Measurements from ENCODE around the gene MXD4.

Gene MXD4

DNA sequence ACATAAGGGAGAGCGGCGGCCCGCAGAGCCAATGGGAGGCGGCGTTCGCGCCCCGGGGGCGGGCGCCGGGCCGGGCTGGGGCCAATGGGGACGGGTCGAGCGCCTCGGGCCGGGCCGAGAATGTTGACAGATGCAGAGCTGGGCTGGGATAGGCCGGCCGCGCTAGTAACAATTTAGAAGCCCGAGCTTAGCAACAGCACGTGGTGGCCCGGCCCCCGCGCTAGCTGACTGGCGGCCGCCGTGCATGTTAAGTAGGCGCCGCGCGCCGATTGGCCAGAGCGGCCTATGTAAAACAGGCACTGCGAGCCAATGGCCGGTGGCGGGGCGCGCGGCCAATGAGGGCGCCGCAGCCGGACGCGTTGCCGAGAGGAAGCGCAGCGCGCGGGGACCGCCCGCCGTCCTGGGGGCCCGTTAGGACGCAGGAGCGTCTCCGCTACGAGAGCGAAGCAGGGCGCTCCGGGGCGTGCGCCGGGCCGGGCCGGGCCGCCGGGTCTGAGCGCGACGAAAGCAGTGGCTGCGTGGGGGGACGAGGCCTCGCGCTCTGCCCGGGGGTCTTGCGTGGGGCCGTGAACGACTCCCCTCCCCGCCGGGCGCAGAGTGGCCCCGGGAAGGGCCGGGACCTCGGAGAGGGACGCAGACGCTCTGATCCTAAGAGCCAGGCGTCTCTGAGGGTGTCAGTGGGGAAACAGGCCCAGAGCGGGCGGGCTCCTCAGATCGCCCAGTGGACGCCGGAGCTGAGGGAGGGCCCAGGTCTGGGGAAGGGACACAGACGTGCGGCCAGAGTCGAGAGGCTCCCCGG lies 435 bp upstream of the MXD4 start:
- Histone ChIP-seq H3K4me3 (ENCODE audit: low read length) (peak overlapping the region; percentile 73), H3K36me3 (ENCODE audit: control insufficient read depth, insufficient read depth, low read length) (no peaks in the 10 kb centered on the region), H3K4me1 (ENCODE audit: control insufficient read depth, insufficient read depth, low read length) (peaks cover 38% of the 10 kb centered on the region), H3K27ac (ENCODE audit: low read depth, low read length) (peak overlapping the region; percentile 96), H3K9ac (ENCODE audit: low read length) (peak overlapping the region; percentile 67), H3K27me3 (ENCODE audit: control insufficient read depth, insufficient read depth, low read length) (no peaks in the 10 kb centered on the region)

DNA sequence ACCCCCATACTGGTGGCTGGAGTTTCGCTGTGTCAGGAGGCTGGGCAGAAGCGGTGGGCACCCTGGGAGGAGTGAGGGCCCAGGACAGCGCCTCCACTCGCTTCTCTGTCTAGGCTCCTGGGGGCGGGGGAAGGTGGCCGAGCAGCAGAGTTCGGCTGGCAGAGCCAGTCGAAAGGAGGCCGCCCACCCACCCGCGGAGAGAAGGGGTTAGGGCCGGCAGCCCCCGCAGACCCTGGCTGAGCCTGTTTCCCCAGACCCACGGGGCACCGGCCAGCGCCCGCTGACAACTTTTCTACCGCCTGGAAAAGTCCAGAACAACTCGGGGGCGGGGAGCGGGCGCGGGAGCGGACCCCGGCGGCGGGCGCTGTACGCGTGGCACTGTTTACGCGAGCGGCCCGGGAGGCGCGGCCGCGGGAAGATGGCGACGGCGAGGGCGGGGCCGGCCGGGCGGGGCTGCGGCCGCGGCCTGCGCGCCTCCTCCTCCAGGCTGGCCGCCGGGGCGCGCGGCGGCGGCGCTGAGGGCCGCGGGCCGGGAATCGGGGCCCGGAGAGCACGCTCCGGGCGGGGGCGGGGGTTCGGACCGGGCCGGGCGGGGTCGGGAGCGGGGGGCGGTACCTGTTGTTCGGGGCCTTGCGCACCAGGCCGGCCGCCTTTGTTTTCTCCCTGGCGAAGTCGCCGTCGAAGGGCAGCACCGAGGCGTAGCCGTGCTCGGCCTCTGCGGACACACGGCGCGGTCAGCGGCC lies 628 bp downstream of the MXD4 start:
- Histone ChIP-seq H3K36me3 (ENCODE audit: control insufficient read depth, insufficient read depth, low read length) (no peaks in the 10 kb centered on the region), H3K9ac (ENCODE audit: low read length) (peak overlapping the region; percentile 75), H3K27me3 (ENCODE audit: control insufficient read depth, insufficient read depth, low read length) (no peaks in the 10 kb centered on the region), H3K4me3 (ENCODE audit: low read length) (peak overlapping the region; percentile 85), H3K4me1 (ENCODE audit: control insufficient read depth, insufficient read depth, low read length) (peaks cover 41% of the 10 kb centered on the region), H3K27ac (ENCODE audit: low read depth, low read length) (peak overlapping the region; percentile 87)

GRCh38 chr4:2260344-2261109 lies 1.4 kb downstream of the MXD4 start:
- H3K36me3 ChIP-seq (ENCODE audit: control insufficient read depth, insufficient read depth, low read length): no peaks in the 10 kb centered on the region
- peak overlapping the region; percentile 76 for H3K27ac ChIP-seq (ENCODE audit: low read depth, low read length)
- peak overlapping the region; percentile 75 for H3K9ac ChIP-seq (ENCODE audit: low read length)
- H3K4me1 ChIP-seq (ENCODE audit: control insufficient read depth, insufficient read depth, low read length): peaks cover 40% of the 10 kb centered on the region
- H3K4me3 ChIP-seq (ENCODE audit: low read length): peak overlapping the region; percentile 83
- H3K27me3 ChIP-seq (ENCODE audit: control insufficient read depth, insufficient read depth, low read length): no peaks in the 10 kb centered on the region

DNA sequence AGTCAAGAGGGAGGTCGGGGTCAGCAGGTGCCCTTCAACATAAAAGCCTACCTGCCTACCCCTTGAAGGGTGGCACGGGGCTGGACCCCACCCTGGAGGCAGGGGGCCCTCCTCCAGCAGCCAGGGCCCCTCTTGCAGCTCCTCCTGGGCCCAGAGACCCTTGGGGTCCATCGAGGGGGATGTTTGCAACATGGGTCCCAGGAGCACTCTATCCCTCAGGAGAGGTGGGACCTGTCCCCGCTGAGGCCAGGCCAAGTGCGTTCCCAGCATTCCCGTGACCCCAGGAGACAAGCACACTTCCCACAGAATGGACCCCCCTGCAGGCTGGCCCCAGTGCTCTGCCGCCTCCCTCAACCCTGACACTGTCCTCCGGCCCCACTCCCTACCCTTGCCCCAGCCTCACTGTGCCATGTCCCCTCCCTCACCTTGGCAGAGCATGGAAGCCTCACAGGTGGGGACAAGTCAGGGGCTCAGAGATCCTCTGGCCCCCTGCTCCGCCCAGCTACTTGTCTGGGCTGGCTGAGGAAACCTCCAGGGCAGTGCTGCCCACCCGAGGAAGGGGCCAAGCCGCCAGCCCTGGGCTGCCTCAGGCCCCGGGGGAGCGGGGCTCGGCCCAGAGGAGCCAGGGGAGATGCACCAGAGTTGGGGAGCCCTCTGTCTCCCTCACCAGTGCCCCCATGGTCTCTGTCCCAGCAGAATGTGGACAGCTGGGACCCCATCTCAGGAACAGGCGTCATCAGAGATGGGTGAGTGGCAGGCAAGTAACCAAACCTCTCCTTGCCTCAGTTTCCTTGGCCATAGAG lies 2.2 kb downstream of the MXD4 start:
- no peaks in the 10 kb centered on the region for H3K27me3 ChIP-seq (ENCODE audit: control insufficient read depth, insufficient read depth, low read length)
- peaks cover 39% of the 10 kb centered on the region for H3K4me1 ChIP-seq (ENCODE audit: control insufficient read depth, insufficient read depth, low read length)
- no peak overlapping the region for H3K9ac ChIP-seq (ENCODE audit: low read length)
- H3K36me3 ChIP-seq (ENCODE audit: control insufficient read depth, insufficient read depth, low read length): peaks cover 3% of the 10 kb centered on the region
- peak overlapping the region; percentile 83 for H3K4me3 ChIP-seq (ENCODE audit: low read length)
- no peak overlapping the region for H3K27ac ChIP-seq (ENCODE audit: low read depth, low read length)

DNA sequence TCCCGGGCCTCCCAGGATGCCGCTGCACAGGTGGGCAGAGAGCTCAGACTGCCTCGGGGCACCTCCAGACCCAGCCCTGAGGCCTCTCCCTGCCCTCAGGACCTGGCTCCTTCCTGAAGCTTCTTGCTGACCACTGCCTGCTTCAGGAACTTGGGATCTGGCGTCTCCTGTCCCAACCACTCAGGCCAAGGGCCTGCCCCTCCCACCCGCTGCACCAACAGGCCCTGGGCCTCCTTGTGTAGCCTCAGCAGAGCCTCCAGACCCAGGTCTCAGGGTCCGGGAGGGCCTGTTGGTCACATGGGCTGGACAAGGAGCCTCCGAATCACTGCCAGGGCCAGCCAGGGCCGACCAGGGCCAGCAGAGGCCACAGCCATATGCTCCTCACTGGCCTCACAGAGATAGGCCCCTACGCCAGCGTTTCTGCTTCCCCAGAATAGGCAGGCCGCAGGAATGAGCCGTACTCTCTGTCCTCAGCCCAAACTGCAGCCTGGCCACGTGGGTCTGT lies 2.8 kb downstream of the MXD4 start:
- no peak overlapping the region for H3K9ac ChIP-seq (ENCODE audit: low read length)
- H3K4me3 ChIP-seq (ENCODE audit: low read length): no peak overlapping the region
- peaks cover 4% of the 10 kb centered on the region for H3K36me3 ChIP-seq (ENCODE audit: control insufficient read depth, insufficient read depth, low read length)
- H3K4me1 ChIP-seq (ENCODE audit: control insufficient read depth, insufficient read depth, low read length): peaks cover 39% of the 10 kb centered on the region
- no peaks in the 10 kb centered on the region for H3K27me3 ChIP-seq (ENCODE audit: control insufficient read depth, insufficient read depth, low read length)
- peak overlapping the region; percentile 15 for H3K27ac ChIP-seq (ENCODE audit: low read depth, low read length)

DNA sequence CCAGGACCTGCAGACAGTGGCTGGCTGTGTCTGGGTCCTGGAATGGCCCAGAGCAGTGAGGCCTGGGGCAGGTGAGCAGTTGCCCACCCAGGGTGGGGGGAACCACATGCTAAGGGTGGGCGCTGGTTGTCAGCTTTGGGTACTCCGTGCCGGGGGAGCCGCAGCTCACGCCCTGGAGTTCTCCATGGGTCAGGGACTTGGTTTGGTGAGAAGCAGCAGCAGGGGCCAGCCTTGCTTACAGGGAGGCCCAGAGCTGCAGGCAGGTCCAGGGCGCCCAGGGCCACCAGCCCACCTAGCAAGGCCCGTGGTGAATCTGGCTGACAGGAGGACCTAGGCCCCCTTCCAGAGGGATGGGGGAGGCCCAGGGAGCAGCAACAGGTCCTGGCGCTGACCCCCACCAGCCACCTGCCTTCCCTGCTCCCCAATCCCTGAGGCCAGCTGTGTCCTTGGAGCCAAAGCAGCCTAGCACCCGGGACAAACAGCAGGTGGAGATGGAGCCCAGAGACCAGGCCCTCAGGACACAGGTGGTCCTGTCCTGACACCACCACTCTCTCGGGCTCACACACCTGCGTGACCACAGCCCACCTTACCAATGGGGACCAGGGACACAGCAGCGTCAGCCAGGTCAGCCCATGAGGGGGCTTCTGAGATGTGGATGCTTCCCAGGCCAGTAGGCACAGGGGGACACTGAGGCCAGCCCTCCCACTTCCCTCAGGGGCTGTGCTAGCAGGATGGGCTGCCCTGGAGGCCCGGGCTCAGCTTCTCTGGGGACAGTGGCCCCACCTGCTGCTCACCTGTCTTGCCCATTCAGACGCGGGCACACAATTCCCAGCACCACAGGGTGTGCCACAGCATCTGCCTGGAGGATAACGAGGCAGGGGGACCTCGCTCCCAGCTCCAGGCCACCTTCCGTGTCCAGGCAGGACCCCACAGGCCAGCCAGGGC lies 3.5 kb downstream of the MXD4 start:
- no peak overlapping the region for H3K9ac ChIP-seq (ENCODE audit: low read length)
- peak overlapping the region; percentile 3 for H3K4me3 ChIP-seq (ENCODE audit: low read length)
- peaks cover 36% of the 10 kb centered on the region for H3K4me1 ChIP-seq (ENCODE audit: control insufficient read depth, insufficient read depth, low read length)
- peak overlapping the region; percentile 33 for H3K27ac ChIP-seq (ENCODE audit: low read depth, low read length)
- peaks cover 10% of the 10 kb centered on the region for H3K36me3 ChIP-seq (ENCODE audit: control insufficient read depth, insufficient read depth, low read length)
- no peaks in the 10 kb centered on the region for H3K27me3 ChIP-seq (ENCODE audit: control insufficient read depth, insufficient read depth, low read length)

GRCh38 chr4:2257361-2258081 lies 4.4 kb downstream of the MXD4 start:
- Histone ChIP-seq H3K9ac (ENCODE audit: low read length) (no peak overlapping the region), H3K27me3 (ENCODE audit: control insufficient read depth, insufficient read depth, low read length) (no peaks in the 10 kb centered on the region), H3K4me3 (ENCODE audit: low read length) (no peak overlapping the region), H3K4me1 (ENCODE audit: control insufficient read depth, insufficient read depth, low read length) (peaks cover 34% of the 10 kb centered on the region), H3K36me3 (ENCODE audit: control insufficient read depth, insufficient read depth, low read length) (peaks cover 17% of the 10 kb centered on the region), H3K27ac (ENCODE audit: low read depth, low read length) (peak overlapping the region; percentile 81)

GRCh38 chr4:2256781-2257191 lies 5.1 kb downstream of the MXD4 start:
- peaks cover 22% of the 10 kb centered on the region for H3K36me3 ChIP-seq (ENCODE audit: control insufficient read depth, insufficient read depth, low read length)
- no peak overlapping the region for H3K9ac ChIP-seq (ENCODE audit: low read length)
- H3K4me3 ChIP-seq (ENCODE audit: low read length): peak overlapping the region; percentile 23
- H3K27ac ChIP-seq (ENCODE audit: low read depth, low read length): peak overlapping the region; percentile 81
- H3K4me1 ChIP-seq (ENCODE audit: control insufficient read depth, insufficient read depth, low read length): peaks cover 34% of the 10 kb centered on the region
- no peaks in the 10 kb centered on the region for H3K27me3 ChIP-seq (ENCODE audit: control insufficient read depth, insufficient read depth, low read length)

GRCh38 chr4:2256156-2256731 lies 5.7 kb downstream of the MXD4 start:
- Histone ChIP-seq H3K9ac (ENCODE audit: low read length) (no peak overlapping the region), H3K27ac (ENCODE audit: low read depth, low read length) (peak overlapping the region; percentile 81), H3K36me3 (ENCODE audit: control insufficient read depth, insufficient read depth, low read length) (peaks cover 23% of the 10 kb centered on the region), H3K27me3 (ENCODE audit: control insufficient read depth, insufficient read depth, low read length) (no peaks in the 10 kb centered on the region), H3K4me1 (ENCODE audit: control insufficient read depth, insufficient read depth, low read length) (peaks cover 34% of the 10 kb centered on the region), H3K4me3 (ENCODE audit: low read length) (peak overlapping the region; percentile 23)

- Histone ChIP-seq H3K4me3 (ENCODE audit: low read length) (peak overlapping the region; percentile 23), H3K4me1 (ENCODE audit: control insufficient read depth, insufficient read depth, low read length) (peaks cover 34% of the 10 kb centered on the region), H3K36me3 (ENCODE audit: control insufficient read depth, insufficient read depth, low read length) (peaks cover 27% of the 10 kb centered on the region), H3K27ac (ENCODE audit: low read depth, low read length) (peak overlapping the region; percentile 81), H3K27me3 (ENCODE audit: control insufficient read depth, insufficient read depth, low read length) (no peaks in the 10 kb centered on the region), H3K9ac (ENCODE audit: low read length) (no peak overlapping the region)
Measured at GRCh38 chr4:2255501-2256155, 6.3 kb downstream of the MXD4 start.

Data from rectal smooth muscle tissue (tissue), 1 donor.